Stimulated activated naive CD4-positive, alpha-beta T cell treated with Interleukin-2 at 50 U/mL for 16 hours (primary cell): Measurements from ENCODE around the gene TIPRL.
"Not testable (repeated sequence)": the region's sequence is repeated elsewhere in the genome, so short reads cannot be mapped to it uniquely, and the experiment has no call there.

Experiments used
- DNase-seq: peaks from one replicate; lab custom pipeline; 2025; lab: John Stamatoyannopoulos, UW

Gene TIPRL

DNA sequence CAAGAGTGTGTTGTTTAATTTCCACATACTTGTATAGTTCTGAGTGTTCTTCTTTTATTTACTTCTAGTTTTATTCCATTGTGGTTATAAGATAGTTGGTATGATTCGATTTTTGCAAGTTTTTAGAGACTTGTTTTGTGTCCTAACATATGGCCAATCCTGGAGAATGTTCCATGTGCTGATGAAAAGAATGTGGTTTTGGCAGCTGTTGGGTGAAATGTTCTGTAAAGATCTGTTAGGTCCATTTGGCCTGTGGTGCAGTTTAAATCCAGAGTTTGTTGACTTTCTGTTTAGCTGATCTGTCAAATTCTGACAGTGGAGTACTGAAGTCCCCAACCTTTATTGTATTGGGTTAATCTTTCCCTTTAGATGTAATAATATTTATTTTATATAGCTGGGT is 19.5 kb upstream of the TIPRL start:
- DNase-seq: no peak

DNA sequence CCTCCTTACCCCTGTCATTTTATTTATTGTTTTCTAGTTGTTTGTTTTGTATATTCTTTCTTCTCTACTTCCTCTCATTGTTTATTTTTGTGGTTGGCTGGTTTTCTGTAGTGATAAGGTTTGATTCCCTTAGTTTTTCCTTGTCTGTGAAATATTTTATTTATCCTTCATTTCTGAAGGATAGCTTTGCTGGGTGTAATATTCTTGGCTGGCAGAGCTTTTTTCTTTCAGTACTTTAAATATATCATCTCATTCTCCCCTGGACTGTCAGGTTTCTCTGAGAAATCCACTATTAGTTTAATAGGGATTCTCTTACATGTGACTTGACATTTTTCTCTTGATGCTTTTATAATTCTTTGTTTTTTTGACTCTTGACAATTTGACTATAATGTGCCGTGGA is 18.8 kb upstream of the TIPRL start:
- DNase-seq: no peak

DNA sequence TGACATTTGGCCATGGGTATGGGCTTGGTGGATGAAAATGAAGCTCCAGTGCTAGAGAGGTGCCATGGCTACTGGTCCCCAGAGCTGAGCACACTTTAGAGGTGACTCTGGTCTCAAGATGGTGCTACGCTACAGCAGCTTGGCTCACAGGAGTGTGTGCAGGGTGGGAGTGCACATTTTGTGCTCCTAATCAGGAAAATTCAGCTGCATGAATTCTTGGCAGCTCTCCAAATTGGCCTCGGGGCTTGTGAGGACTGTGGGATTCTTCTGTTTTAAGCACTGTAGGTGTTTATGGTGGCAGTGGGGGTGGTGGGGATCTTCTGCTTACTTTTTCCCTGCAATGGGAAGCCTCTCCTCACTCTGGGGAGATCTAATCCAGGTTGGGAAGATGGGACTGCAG is 17.3 kb upstream of the TIPRL start:
- no peak for DNase-seq

DNA sequence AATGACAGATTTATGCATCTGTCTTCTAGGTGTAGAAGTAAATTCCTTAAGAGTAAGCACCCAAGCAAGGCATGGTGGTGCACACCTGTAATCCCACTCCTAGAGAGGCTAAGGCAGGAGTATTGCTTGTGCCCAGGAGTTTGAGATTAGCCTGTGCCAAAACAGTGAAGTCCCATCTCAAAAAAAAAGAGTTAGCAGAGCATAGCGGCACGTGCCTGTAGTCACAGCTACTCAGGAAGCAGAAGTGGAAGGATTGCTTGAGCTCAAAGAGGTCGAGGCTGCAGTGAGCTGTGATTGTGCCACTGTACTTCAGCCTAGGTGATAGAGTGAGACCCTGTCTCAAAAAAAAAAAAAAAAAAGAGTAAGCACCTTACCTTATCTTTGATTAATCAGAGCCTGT is 15.1 kb upstream of the TIPRL start:
- DNase-seq: no peak

DNA sequence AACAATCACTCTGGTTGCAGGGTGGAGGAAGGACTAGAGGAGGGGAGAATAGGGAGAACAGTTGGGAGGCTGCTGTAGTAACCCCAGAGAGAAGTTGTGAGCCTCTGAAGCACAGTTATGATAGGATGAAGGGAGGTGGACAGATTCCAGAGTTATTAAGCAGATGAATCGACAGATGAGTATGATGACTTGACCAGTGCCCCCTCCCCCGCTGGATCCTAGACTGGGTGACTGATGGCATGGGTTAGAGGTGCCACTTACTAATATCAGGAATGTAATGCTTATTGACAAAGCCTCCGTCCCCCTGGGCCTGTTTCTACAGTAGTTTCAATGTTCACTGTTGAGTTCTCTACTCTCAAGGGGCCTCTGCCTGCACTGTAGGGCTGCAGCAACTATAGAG is 14.0 kb upstream of the TIPRL start:
- DNase-seq: no peak

DNA sequence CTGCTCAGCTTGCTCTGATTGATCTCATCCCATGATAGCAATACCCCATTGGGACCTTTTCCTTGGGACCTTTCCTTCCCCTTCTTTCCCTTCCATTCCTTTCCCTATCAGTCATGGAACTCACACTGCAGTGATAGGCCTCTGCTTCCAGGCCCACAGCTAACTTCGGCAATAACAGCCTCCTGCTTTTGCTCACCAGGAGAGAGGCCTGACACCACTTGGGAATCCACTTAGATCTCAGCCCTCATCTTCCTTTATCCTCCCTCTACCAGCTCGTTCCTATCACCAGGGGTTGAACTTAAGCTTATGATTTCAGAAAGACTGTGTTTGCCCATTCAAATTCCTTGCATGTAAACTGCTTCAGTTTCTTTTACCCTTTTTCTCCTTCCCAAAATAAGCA is 11.0 kb upstream of the TIPRL start:
- no peak for DNase-seq

DNA sequence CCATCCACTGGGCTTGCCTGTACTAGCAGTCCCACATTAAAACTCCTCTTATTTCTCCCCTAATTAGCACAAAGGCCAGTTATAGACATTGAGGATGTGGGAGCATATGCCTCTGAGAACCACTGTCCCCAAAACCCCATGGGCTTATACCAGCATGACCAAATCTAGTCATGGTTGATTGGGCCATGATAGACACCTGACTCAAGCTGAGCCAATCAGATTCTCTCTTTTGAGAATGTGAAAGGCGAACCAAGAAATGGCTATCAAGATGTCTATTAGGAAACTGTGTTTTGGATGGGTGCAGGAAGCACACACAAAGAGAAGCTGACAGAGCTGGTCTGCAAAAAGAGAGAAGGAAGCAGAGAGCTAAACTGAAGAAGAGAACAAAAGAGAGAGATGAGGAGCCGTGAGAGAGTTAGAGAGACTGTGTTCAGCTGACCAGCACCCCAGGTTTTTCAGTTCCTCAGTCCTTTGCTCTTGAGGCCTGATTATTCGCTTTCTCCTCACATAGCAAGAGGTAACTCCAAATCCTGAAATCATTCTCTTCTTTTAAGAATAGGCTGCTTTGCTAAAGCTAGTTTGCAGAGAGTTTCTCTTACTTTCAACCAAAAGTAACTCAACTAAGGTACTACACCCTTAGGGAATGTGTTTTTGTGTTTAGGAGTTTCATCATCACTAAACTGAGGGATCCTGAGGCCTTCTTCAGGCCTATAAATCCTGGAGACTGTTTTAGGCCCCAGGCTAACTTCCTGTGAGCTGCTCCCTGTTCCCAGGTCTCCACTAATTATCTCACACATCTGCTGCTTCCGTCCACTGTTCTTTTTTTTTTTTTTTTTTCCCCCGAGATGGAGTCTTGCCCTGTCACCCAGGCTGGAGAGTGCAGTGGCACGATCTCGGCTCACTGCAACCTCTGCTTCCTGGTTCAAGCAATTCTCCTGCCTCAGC is 7.9 kb upstream of the TIPRL start:
- no peak for DNase-seq

DNA sequence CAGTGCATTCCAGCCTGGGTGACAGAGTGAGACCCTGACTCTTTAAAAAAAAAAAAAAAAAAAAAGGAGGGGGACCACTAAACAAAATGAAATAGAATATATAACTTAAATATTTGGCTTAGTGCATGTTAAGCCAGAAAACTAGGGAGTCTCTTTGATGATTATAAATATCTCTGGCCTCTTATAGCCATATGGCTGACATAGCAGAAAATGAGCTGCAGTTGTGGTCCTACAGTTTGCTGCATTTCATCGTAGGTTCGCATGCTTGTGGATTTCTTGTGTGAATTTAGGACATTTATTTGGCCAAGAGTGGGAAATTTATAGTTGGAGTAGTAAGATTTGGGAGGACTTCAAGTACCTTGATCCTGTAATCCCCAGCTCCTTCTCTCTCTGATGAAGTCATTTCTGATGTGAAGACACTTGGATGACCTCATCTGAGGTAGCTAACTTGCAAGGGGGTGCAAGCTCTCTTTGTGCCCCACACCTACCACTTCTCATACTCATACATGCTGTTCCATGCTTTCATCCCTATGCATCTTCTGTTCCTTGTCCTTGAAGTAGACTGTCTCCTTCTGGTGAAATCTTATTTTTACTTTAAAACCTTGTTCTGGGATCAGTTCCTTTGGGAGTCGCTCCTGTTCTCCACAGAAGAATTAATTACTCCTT is 6.4 kb upstream of the TIPRL start:
- DNase-seq: no peak

DNA sequence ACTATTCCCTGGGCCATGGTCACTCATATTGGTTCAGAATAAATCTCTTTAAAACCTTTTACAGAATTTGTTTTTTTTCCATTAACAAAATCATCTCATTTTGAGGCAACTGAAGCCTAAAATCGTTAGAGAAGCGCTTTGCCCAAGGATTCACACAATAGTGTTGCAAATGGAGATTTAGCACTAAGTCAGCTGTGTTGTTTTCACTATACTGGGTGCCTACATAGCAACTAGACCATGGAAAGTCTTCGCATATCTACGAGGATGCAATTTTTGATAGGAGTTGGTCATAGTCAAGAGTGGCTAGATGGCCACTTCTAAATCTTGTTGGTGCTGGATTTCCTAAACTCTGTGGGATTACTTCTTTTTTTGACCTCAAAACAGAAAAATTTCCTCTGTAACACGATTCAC is 530 bp upstream of the TIPRL start:
- no peak for DNase-seq

DNA sequence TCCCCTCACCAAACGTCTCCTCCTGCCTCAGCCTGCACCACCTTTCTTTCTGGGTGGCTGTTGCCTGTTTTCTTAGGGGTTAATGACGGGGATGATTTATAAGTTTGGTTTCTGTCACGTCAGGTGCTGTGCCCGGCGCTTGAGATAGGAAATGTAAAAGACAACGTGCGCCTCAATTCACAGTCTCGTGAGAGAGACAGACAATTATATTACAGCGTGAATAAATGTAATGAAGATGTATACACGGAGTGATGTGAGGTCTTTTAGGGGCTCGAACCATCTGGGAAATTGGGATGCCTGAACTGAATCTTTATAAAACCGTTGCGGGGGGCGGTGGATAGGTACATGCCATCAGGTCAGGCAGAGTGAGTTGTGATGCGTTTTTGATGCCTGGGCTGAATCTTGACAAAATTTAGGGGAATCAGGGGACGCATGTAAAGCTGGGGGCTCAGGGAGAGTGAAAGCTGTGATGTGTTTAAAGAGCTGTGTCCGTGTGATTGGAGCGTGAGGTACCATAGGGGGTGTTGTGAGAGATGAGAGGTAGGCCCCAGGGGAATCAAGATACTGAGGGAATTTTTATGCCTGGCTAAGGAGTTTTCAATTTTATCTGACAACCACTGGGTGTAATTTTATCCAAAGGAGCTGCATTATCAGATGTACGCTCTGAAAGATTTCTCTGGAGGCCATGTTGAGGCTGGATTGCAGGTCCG is 831 bp downstream of the TIPRL start:
- DNase-seq: no peak

DNA sequence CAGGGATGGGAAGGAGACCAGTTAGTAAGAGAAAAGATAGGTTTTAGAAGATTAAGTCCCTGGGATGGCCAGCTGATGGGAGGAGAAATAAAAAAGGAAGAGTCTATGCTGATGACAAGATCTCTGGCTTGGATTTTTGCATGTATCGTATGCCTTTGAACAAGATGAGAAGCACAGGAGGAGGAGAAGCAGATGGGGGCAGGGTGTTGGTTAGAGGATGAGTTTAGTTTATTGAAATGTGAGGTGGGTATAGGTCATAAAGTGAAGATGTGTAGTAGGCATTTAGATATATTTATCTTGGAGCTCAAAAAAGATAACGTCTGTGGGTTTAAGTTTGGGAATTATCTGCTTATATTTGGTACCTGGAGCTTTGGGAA is 1.4 kb downstream of the TIPRL start:
- DNase-seq: no peak

DNA sequence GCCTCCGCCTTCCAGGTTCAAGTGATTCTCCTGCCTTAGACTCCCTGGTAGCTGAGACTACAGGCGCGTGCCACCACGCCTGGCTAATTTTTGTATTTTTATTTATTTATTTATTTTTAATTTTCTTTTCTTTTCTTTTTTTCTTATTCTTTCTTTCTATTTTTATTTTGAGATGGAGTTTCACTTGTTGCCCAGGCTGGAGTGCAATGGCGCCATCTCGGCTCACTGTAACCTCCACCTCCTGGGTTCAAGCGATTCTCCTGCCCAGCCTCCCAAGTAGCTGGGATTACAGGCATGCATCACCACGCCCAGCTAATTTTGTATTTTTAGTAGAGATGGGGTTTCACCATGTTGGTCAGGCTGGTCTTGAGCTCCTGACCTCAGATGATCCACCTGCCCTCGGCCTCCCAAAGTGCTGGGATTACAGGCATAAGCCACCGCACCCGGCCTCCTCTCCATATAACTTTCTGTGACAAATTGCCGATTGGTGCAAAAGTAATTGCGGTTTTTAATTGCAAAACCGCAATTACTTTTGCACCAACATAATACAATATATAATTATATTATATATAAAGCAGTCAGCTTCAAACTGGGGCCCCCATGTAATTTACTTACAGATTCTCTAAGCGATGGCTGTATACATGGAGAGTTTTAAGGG is 2.4 kb downstream of the TIPRL start:
- not testable (repeated sequence) for DNase-seq

DNA sequence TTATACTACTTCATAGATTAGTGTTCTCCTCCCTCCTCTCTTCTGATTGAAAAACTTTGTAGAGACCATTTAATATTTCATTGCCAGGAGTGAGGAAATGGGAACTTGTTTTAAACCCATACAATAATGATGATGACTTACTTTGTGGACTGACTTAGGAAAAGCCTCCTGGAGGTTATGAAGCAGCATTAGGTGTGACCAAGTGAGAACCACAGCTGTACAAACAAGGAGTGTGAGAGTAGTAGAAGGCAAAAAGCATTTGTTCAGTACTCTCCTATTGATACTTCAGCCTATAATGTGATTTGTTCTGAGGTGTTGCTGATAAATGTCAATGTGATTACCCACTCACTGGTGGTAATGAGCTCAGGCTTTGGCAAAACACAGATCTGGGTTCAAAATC is 8.4 kb downstream of the TIPRL start:
- DNase-seq: no peak

DNA sequence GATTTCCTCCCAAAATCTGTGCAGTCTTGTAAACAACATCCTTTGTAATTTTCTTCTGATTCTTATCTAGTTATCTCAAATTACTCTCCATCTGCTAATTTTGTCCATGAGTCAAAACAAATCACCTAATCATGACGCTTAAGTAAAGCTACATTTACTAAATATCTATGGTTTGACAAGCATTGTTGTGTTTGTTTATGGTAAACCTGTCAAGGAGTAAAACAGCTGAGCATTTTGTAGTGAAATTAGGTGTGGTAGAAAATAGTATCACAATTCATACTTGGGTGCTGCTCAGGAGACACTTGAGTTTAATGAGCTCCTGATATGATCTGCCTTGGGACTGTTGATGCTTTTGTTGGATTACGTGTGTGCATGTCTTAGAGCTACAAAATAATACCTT is 11.6 kb downstream of the TIPRL start:
- no peak for DNase-seq

DNA sequence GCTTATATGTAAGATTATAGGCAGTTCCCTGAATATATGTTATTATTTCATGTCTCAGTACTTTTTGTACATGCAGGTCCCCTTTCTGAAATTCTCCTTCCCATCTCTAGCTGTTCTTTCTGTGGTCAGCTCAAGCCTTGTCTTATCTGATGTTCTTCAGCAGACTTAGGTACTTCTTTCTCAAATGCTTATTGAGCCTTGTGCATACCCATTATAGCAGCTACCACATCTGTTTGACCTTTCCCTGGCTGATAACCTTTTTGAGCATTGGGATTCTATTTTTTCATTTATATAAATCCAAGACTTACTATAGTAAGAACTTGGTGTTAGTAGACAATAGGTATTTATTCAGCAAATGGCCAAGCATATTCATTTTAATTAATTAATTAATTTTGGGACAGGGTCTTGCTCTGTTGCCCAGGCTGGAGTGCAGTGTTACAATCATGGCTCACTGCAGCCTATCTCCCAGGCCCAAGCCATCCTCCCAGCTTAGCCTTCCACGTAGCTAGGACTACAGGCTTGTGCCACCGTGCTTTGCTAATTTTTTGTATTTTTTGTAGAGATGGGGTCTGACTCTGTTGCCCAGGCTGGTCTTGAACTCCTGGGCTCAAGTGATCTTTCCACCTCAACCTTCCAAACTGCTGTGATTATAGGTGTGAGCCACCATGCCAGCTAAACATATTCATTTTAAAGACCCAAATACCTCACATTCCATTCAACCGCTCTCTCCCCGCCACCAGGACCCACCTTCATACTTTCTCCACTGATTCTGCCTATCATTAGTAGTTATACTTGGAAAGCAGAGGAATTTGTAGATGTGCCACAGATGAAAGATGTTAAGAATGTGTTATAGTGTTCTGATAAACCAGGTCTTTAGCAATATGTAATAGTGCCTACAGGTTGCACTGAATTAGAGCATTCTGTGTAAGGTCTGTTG is 16.7 kb downstream of the TIPRL start:
- DNase-seq: no peak

DNA sequence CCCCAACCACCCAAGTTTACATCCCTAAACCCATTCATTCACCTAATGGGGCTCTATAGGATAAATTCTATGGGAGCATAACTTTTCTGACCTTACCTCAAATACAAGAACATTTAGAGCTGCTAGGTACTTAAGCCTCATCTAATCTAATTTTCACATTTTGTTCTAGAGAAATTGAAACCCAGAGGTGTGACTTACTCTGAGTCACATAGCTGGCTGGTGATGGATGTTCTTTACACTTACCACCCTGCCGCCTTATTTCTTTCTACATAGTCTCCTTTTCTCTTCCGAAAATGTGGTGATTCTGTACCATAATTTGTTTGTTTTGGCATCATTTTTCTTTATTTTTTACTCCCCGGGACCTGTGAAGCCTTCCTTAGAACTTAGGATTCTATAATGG is 20.3 kb downstream of the TIPRL start:
- no peak for DNase-seq

DNA sequence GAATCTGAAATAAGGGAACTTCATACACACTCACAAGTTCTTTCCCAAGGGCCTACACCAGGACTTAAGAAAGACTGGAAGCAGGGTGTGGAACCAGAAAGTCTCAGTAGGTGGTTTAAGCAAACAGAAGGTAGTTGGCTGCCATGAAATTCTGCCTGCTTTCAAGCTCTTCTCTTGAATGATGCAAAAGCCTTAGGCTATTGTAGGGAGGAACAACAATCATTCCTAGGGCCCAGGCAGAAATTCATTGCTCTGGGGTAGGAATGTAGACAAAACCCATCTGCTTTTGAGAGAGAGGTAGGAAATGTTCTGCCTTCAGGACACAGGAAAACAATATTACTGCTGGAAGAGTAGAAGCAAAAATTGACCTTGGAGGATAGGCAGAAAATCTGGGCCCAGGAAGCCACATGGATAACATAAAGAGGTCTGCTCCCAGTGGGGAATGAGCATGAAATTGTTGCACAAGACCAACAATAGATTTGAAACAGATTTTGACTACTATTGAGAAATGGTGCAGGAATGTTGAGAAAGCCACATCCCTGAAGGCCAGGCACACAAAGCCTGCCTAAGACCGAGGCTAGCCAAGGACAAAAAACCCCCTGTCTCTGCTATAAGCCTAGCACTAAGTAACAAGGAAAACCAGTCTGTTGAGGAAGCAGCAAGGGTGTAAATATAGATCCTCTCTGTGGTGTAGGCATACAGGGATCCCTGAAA is 24.3 kb downstream of the TIPRL start:
- DNase-seq: no peak

DNA sequence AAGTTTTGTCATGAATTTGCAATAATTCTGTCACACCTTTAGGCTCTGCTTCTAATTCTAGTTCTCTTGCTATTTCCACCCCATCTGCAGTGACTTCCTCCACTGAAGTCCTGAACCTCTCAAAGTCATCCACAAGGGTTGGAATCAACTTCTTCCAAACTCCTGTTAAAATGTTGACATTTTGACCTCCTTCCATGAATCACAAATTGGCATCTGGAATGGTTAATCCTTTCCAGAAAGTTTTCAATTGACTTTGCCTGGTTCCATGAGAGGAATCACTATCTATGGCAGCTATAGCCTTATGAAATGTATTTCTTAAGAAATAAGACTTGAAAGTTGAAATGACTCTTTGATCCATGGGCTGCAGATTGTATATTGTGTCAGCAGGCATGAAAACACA is 27.3 kb downstream of the TIPRL start:
- no peak for DNase-seq

DNA sequence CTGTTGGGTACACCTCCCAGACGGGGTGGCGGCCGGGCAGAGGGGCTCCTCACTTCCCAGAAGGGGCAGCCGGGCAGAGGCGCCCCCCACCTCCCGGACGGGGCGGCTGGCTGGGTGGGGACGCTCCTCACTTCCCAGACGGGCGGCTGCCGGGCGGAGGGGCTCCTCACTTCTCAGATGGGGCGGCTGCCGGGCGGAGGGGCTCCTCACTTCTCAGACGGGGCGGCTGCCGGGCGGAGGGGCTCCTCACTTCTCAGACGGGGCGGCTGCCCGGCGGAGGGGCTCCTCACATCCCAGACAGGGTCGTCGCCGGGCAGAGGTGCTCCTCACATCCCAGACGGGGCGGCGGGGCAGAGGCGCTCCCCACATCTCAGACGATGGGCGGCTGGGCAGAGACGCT is 28.9 kb downstream of the TIPRL start:
- DNase-seq: not testable (repeated sequence)

DNA sequence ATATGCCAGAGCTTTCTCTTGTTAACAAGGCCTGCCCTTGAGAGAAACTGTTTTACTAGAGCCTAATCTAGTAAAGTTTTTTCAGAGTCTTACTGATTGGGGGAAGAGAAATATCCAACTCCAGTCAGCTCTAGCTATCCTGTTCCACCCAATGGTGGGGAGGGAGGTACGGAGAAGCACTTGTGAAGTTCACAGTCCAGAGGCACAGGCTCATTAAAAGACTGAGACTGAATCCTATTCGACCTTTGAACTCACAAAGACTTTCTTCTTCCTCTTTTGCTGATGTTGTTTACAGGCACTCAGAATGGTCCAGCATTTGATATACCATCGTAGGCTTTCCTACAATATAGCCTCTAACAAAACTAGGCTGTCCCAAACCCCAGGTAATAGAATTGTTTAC is 31.6 kb downstream of the TIPRL start:
- DNase-seq: no peak

DNA sequence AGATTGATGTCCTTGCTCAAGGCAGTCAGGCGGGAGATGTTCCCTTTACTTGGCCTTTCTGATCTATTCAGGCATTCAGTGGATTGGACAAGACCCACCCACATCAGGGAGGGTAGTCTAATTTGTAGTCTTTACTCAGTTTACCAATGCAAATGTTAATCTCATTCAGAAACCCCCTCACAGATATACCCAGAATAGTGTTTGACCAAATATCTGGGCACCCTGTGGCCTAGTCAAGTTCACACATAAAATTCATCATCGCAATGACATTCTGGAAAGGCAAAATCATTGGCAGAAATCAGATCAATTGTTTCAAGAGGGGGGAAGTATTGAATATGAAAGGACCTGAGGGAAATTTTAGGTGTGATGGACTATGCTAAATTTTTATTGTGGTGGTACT is 34.6 kb downstream of the TIPRL start:
- DNase-seq: no peak
